ENCODE data around the gene LARP1. TPM values are rescaled to one million over a fixed set of nuclear protein-coding genes. Genes with fewer than 3 reads are reported as not detected.
A peak's percentile ranks its signal among the peaks of the same experiment; 100 is the strongest.

Gene LARP1
- total and polyA plus RNA-seq, 2 experiments from 2014 or later = 133 to 302 TPM

DNA sequence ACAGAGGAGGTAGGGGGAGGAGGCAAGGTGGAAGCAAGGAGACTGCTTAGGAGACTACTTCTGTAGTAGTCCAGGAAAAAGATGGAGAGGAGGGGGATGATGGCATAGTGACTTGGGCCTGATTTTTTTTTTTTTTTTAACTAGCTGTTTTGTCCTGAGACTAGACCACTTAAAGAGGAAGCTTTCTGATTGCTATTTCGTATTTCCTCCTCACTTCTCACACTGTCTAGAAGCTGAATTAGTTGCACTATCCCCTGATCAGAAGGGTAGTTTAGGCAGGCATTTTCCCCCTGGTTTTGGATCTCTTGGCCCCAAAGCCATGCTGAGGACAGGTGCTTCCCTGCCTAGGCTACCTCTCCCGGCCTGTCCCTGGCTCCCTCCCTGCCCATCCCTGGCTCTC is 14.9 kb downstream of the LARP1 start:
- Mint-ChIP-seq H3K4me3 (no peak overlapping the region; the same call in 2 of the 3 replicates), H3K27ac (peak overlapping the region; percentile 3; the same call in 1 of the 2 replicates), H3K27me3 (ENCODE audit: insufficient read depth, low read depth, poor library complexity) (peaks cover 12% of the 10 kb centered on the region), H3K36me3 (ENCODE audit: low read depth) (peaks cover 1% of the 10 kb centered on the region; the same call in 2 of the 3 replicates), H3K9me3 (no peaks in the 10 kb centered on the region), H3K4me1 (peaks cover 88% of the 10 kb centered on the region)
- Histone ChIP-seq H4K20me1 (replicated peaks; ENCODE audit: insufficient read depth) (peaks cover 100% of the 10 kb centered on the region), H3K4me1 (ENCODE audit: insufficient read depth) (peaks cover 100% of the 10 kb centered on the region), H3K36me3 (ENCODE audit: insufficient read depth) (no peaks in the 10 kb centered on the region), H3K27me3 (ENCODE audit: insufficient read depth) (no peaks in the 10 kb centered on the region), H3K9me2 (ENCODE audit: insufficient read depth) (no peaks in the 10 kb centered on the region), H3K4me2 (peak overlapping the region; percentile 49), H3K79me2 (replicated peaks; ENCODE audit: insufficient read depth) (peaks cover 100% of the 10 kb centered on the region), H3K27ac (ENCODE audit: low read depth) (peak overlapping the region; percentile 84), H2AFZ (no peak overlapping the region), H3F3A (replicated peaks; ENCODE audit: low read depth) (peaks cover 29% of the 10 kb centered on the region), H3K4me3 (no peak overlapping the region)
- DNase-seq (ENCODE audit: low spot score) (no peak), ATAC-seq (no peak)
- TF ChIP-seq, protein P1, sequence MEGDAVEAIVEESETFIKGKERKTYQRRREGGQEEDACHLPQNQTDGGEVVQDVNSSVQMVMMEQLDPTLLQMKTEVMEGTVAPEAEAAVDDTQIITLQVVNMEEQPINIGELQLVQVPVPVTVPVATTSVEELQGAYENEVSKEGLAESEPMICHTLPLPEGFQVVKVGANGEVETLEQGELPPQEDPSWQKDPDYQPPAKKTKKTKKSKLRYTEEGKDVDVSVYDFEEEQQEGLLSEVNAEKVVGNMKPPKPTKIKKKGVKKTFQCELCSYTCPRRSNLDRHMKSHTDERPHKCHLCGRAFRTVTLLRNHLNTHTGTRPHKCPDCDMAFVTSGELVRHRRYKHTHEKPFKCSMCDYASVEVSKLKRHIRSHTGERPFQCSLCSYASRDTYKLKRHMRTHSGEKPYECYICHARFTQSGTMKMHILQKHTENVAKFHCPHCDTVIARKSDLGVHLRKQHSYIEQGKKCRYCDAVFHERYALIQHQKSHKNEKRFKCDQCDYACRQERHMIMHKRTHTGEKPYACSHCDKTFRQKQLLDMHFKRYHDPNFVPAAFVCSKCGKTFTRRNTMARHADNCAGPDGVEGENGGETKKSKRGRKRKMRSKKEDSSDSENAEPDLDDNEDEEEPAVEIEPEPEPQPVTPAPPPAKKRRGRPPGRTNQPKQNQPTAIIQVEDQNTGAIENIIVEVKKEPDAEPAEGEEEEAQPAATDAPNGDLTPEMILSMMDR (conservative IDR thresholded peaks at IDR 0.05; ENCODE audit: low read depth in 2 of 2) = no peak
- TF ChIP-seq STAT1 (IDR thresholded peaks at IDR 0.05; ENCODE audit: unreplicated experiment) = no peak
- no peak for TF ChIP-seq NANOG (IDR thresholded peaks at IDR 0.05; ENCODE audit: borderline replicate concordance)
- TF ChIP-seq ZNF331 (CRISPR knock-in tag; IDR thresholded peaks at IDR 0.05; ENCODE audit: low read depth) = no peak
- TF ChIP-seq, protein P2, sequence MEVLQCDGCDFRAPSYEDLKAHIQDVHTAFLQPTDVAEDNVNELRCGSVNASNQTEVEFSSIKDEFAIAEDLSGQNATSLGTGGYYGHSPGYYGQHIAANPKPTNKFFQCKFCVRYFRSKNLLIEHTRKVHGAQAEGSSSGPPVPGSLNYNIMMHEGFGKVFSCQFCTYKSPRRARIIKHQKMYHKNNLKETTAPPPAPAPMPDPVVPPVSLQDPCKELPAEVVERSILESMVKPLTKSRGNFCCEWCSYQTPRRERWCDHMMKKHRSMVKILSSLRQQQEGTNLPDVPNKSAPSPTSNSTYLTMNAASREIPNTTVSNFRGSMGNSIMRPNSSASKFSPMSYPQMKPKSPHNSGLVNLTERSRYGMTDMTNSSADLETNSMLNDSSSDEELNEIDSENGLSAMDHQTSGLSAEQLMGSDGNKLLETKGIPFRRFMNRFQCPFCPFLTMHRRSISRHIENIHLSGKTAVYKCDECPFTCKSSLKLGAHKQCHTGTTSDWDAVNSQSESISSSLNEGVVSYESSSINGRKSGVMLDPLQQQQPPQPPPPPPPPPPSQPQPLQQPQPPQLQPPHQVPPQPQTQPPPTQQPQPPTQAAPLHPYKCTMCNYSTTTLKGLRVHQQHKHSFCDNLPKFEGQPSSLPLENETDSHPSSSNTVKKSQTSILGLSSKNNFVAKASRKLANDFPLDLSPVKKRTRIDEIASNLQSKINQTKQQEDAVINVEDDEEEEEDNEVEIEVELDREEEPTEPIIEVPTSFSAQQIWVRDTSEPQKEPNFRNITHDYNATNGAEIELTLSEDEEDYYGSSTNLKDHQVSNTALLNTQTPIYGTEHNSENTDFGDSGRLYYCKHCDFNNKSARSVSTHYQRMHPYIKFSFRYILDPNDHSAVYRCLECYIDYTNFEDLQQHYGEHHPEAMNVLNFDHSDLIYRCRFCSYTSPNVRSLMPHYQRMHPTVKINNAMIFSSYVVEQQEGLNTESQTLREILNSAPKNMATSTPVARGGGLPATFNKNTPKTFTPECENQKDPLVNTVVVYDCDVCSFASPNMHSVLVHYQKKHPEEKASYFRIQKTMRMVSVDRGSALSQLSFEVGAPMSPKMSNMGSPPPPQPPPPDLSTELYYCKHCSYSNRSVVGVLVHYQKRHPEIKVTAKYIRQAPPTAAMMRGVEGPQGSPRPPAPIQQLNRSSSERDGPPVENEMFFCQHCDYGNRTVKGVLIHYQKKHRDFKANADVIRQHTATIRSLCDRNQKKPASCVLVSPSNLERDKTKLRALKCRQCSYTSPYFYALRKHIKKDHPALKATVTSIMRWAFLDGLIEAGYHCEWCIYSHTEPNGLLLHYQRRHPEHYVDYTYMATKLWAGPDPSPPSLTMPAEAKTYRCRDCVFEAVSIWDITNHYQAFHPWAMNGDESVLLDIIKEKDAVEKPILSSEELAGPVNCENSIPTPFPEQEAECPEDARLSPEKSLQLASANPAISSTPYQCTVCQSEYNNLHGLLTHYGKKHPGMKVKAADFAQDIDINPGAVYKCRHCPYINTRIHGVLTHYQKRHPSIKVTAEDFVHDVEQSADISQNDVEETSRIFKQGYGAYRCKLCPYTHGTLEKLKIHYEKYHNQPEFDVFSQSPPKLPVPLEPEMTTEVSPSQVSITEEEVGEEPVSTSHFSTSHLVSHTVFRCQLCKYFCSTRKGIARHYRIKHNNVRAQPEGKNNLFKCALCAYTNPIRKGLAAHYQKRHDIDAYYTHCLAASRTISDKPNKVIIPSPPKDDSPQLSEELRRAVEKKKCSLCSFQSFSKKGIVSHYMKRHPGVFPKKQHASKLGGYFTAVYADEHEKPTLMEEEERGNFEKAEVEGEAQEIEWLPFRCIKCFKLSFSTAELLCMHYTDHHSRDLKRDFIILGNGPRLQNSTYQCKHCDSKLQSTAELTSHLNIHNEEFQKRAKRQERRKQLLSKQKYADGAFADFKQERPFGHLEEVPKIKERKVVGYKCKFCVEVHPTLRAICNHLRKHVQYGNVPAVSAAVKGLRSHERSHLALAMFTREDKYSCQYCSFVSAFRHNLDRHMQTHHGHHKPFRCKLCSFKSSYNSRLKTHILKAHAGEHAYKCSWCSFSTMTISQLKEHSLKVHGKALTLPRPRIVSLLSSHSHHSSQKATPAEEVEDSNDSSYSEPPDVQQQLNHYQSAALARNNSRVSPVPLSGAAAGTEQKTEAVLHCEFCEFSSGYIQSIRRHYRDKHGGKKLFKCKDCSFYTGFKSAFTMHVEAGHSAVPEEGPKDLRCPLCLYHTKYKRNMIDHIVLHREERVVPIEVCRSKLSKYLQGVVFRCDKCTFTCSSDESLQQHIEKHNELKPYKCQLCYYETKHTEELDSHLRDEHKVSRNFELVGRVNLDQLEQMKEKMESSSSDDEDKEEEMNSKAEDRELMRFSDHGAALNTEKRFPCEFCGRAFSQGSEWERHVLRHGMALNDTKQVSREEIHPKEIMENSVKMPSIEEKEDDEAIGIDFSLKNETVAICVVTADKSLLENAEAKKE (CRISPR knock-in tag; IDR thresholded peaks at IDR 0.05) = no peak
- no peak for TF ChIP-seq POLR2AphosphoS5 (IDR thresholded peaks at IDR 0.05; ENCODE audit: low read depth)
- no peak for TF ChIP-seq CREB1 (CRISPR knock-in tag; IDR thresholded peaks at IDR 0.05; ENCODE audit: low read depth)
- no peak for TF ChIP-seq EZH2phosphoT487 (IDR thresholded peaks at IDR 0.05; ENCODE audit: unreplicated experiment)
- TF ChIP-seq, protein P3, sequence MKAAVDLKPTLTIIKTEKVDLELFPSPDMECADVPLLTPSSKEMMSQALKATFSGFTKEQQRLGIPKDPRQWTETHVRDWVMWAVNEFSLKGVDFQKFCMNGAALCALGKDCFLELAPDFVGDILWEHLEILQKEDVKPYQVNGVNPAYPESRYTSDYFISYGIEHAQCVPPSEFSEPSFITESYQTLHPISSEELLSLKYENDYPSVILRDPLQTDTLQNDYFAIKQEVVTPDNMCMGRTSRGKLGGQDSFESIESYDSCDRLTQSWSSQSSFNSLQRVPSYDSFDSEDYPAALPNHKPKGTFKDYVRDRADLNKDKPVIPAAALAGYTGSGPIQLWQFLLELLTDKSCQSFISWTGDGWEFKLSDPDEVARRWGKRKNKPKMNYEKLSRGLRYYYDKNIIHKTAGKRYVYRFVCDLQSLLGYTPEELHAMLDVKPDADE (IDR thresholded peaks at IDR 0.05) = no peak
- TF ChIP-seq ZNF114 (CRISPR knock-in tag; IDR thresholded peaks at IDR 0.05) = no peak

Data from GM23338 (cell line).